Measurements from ENCODE around the gene FRMD4B. TPM values are rescaled to one million over a fixed set of nuclear protein-coding genes. Genes with fewer than 3 reads are reported as not detected.

FRMD4B gene
- total and polyA plus RNA-seq, 10 of the 15 experiments (the other 5 are each of a cell fraction or from before 2014, with no cell fraction given): 3.9 to 11.4 (median 8.0) TPM

DNA sequence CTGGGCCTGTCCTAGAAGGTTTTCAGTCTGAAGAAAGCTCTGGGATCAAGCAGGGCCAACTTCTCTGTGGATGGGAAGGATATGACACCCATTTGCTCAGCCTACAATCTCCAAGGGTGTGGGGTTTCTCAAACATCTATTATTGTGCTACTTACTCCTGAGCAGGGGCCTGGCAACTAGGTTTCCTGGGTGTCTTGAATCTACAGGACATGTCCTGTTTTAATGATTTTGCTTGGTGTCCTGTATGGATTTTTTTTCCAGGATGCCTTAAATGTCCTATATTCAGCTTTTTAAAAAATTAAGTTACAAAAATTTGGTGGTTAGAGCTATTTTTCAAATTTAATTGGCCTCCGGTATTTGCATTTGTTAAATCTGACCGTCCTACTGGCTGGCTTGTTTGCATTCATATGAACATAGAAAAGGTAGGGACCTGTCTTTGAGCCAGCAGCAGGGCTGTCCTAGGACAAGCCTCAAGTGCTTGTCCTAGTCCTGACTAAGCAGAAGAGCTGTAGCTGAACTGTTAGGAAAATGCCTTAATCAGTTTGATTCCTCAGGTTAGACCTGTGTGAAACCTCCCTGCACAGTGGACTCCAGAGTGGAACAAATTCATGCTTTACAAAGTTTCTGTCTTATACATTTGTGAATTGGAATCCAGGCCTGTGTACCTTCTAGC is 223.4 kb downstream of the FRMD4B start:
- Histone ChIP-seq H3K4me2 (ENCODE audit: control insufficient read depth, insufficient read depth) (no peak overlapping the region), H3K9ac (ENCODE audit: control insufficient read depth, insufficient read depth, low read length) (no peak overlapping the region), H3K4me1 (ENCODE audit: control insufficient read depth, insufficient read depth, low read length) (no peaks in the 10 kb centered on the region), H3K27ac (ENCODE audit: control insufficient read depth, insufficient read depth) (no peak overlapping the region), H3K79me2 (ENCODE audit: control insufficient read depth, insufficient read depth, low read length) (no peaks in the 10 kb centered on the region), H2AFZ (ENCODE audit: control insufficient read depth, low read depth, low read length) (no peak overlapping the region), H3K27me3 (replicated peaks in 1 of 2; ENCODE audit: control insufficient read depth in 2 of 2, insufficient read depth in 2 of 2, low read length in 1 of 2) (no peaks in the 10 kb centered on the region), H4K20me1 (ENCODE audit: control insufficient read depth, insufficient read depth) (no peaks in the 10 kb centered on the region), H3K4me3 (no peak overlapping the region), H3K9me3 (replicated peaks; ENCODE audit: control insufficient read depth, insufficient read depth, low read length) (no peaks in the 10 kb centered on the region), H3K36me3 (ENCODE audit: control insufficient read depth in 2 of 2, insufficient read depth in 2 of 2, low read length in 1 of 2) (no peaks in the 10 kb centered on the region)
- ChIA-PET RAD21 (ENCODE audit: unreplicated experiment) (interaction anchor here (0.6 to 12.5 kb wide), 39 partner anchors 8 to 509 kb away, joined by 3 to 379 read pairs (median 6); partner anchors contain the start of gene LMOD3), SMC1A (ENCODE audit: uncharacterized antibody, unreplicated experiment) (interaction anchor here (0.6 to 9.9 kb wide), 48 partner anchors 8 to 289 kb away, joined by 3 to 505 read pairs (median 9); partner anchors contain the start of gene LMOD3), CTCF (interaction anchor here (0.6 to 10.0 kb wide), 49 partner anchors 11 to 789 kb away, joined by 3 to 625 read pairs (median 7); partner anchors contain the start of gene LMOD3), POLR2A (interaction anchor here (1.6 kb wide), 1 partner anchor 144 kb away, joined by 7 read pairs; no protein-coding TSS in a partner anchor)
- FAIRE-seq (no peak), DNase-seq (ENCODE audit: low read depth, low spot score) (no peak), ATAC-seq (peak; percentile 37; the same call in 1 of the 3 replicates)
- BruUV-seq (replicated peaks): no TSS peak
- intact Hi-C loops (cut with micrococcal nuclease; ENCODE audit: unreplicated experiment): loop anchor here (5.0 kb wide), 1 partner anchor 160 kb away; no protein-coding TSS in a partner anchor
- WGBS (ENCODE audit: insufficient coverage, insufficient replicate concordance, low lambda C conversion rate, missing lambda C conversion rate): 86% methylated on average over 2 of the region's 2 CpGs
- in situ Hi-C loops (cut with MboI): loop anchor here (5.0 to 25.0 kb wide), 3 partner anchors 145 to 775 kb away; no protein-coding TSS in a partner anchor
- TF ChIP-seq BACH1 (IDR thresholded peaks at IDR 0.05; ENCODE audit: borderline replicate concordance) (no peak), TCF12 (IDR thresholded peaks at IDR 0.05; ENCODE audit: low read depth, low read length) (no peak), MEF2B (IDR thresholded peaks at IDR 0.05; ENCODE audit: partially characterized antibody, poor library complexity, severe bottlenecking) (no peak), ZBED1 (IDR thresholded peaks at IDR 0.05; ENCODE audit: borderline replicate concordance) (no peak), NFXL1 (IDR thresholded peaks at IDR 0.05; ENCODE audit: borderline replicate concordance) (no peak), HCFC1 (IDR thresholded peaks at IDR 0.05; ENCODE audit: low read length) (no peak), RELA (IDR thresholded peaks at IDR 0.05; ENCODE audit: borderline replicate concordance, partially characterized antibody) (no peak), RB1 (IDR thresholded peaks at IDR 0.05; ENCODE audit: borderline replicate concordance) (no peak), SP1 (IDR thresholded peaks at IDR 0.05; ENCODE audit: low read depth, low read length) (no peak), RAD21 (IDR thresholded peaks at IDR 0.05; ENCODE audit: insufficient read depth, low read depth, low read length) (no peak), IRF4 (IDR thresholded peaks at IDR 0.05; ENCODE audit: low read depth, low read length) (no peak), KLF5 (IDR thresholded peaks at IDR 0.05; ENCODE audit: partially characterized antibody) (no peak), SMAD1 (IDR thresholded peaks at IDR 0.05; ENCODE audit: low read depth, partially characterized antibody) (no peak)
- TF ChIP-seq, protein P1, sequence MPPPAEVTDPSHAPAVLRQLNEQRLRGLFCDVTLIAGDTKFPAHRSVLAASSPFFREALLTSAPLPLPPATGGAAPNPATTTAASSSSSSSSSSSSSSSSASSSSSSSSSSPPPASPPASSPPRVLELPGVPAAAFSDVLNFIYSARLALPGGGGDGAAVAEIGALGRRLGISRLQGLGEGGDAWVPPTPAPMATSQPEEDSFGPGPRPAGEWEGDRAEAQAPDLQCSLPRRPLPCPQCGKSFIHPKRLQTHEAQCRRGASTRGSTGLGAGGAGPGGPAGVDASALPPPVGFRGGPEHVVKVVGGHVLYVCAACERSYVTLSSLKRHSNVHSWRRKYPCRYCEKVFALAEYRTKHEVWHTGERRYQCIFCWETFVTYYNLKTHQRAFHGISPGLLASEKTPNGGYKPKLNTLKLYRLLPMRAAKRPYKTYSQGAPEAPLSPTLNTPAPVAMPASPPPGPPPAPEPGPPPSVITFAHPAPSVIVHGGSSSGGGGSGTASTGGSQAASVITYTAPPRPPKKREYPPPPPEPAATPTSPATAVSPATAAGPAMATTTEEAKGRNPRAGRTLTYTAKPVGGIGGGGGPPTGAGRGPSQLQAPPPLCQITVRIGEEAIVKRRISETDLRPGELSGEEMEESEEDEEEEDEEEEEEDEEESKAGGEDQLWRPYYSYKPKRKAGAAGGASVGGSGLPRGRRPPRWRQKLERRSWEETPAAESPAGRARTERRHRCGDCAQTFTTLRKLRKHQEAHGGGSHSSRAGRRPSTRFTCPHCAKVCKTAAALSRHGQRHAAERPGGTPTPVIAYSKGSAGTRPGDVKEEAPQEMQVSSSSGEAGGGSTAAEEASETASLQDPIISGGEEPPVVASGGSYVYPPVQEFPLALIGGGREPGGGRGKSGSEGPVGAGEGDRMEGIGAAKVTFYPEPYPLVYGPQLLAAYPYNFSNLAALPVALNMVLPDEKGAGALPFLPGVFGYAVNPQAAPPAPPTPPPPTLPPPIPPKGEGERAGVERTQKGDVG (CRISPR knock-in tag; IDR thresholded peaks at IDR 0.05): no peak
- TF ChIP-seq, protein P2, sequence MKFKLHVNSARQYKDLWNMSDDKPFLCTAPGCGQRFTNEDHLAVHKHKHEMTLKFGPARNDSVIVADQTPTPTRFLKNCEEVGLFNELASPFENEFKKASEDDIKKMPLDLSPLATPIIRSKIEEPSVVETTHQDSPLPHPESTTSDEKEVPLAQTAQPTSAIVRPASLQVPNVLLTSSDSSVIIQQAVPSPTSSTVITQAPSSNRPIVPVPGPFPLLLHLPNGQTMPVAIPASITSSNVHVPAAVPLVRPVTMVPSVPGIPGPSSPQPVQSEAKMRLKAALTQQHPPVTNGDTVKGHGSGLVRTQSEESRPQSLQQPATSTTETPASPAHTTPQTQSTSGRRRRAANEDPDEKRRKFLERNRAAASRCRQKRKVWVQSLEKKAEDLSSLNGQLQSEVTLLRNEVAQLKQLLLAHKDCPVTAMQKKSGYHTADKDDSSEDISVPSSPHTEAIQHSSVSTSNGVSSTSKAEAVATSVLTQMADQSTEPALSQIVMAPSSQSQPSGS (IDR thresholded peaks at IDR 0.05; ENCODE audit: low read length): no peak
